HCT116 (cell line): ENCODE results near the gene SMG9. TPM values are rescaled to one million over a fixed set of nuclear protein-coding genes. Genes with fewer than 3 reads are reported as not detected.

Source experiments
- ATAC-seq: fragments of 200-7000 bp; cut with Tn5 transposase; 2 replicates; pipeline ENCODE4 v1.9.1; 2020; ENCODE audit warnings: mild to moderate bottlenecking, moderate library complexity
- BruUV-seq: library from RNA; stranded (reverse); fragments of 400-500 nt; replicated peaks from 2 replicates; lab custom pipeline; 2021; lab: Mats Ljungman, UMichigan
- CTCF ChIA-PET: fragments of 300-600 bp; sonication (Branson Sonifier 250); formaldehyde crosslinking; loops from one replicate; lab custom pipeline; 2021; ENCODE audit warnings: antibody characterized with exemption; lab: Charles Lee
- POLR2A ChIA-PET: fragments of 300-600, 350-600 bp; sonication (Branson Sonifier 250); formaldehyde crosslinking; loops from one replicate; lab custom pipeline; 2021; ENCODE audit warnings: antibody characterized with exemption; lab: Charles Lee
- RAD21 ChIA-PET, 2 experiments: fragments of 300-600 bp; sonication (Branson Sonifier 250); formaldehyde crosslinking; loops; one replicate each; lab custom pipeline; 2023; ENCODE audit warnings: low total read pairs in 2 of 2; ENCODE audit not compliant: uncharacterized antibody in 2 of 2, unreplicated experiment in 2 of 2, low non-redundant PET in 1 of 2; lab: Charles Lee
- DNase-seq: peaks from one replicate; pipeline ENCODE4 v3.0.0-alpha.2; 2010; ENCODE audit warnings: low read depth, low spot score
- H2AFZ ChIP-seq: fragments of 200-600 bp; shearing (Covaris generic), sonication (generic); 2 replicates; pipeline ENCODE4 v1.6.1; 2017; ENCODE audit warnings: low read depth, mixed run types, mixed read lengths, antibody characterized with exemption, low read length; ENCODE audit not compliant: poor library complexity, severe bottlenecking
- H3K27ac ChIP-seq: 2 replicates; pipeline ENCODE4 v1.5.1; 2012; ENCODE audit warnings: low read depth, low read length
- H3K27me3 ChIP-seq: fragments of 200-600 bp; sonication (generic); 2 replicates; pipeline ENCODE4 v1.6.1; 2016; ENCODE audit warnings: mixed run types, low read length, mixed read lengths; ENCODE audit not compliant: insufficient read depth
- H3K36me3 ChIP-seq, 2 experiments: fragments of 200-500 bp in 1 of 2; fragments of 200-600 bp in 1 of 2; sonication (Bioruptor generic) in 1 of 2; sonication (generic) in 1 of 2; 2 replicates each; pipeline versions ENCODE4 v1.5.1 to v1.6.1; 2014 to 2016; ENCODE audit warnings: low read length in 2 of 2, inconsistent platforms in 1 of 2, mixed read lengths in 1 of 2, mixed run types in 1 of 2; ENCODE audit not compliant: insufficient read depth in 2 of 2, control insufficient read depth in 1 of 2
- H3K4me1 ChIP-seq, 2 experiments: fragments of 200-600 bp in 1 of 2; sonication (generic) in 1 of 2; 2 replicates each; pipeline versions ENCODE4 v1.5.1 to v1.6.1; 2012 to 2017; ENCODE audit warnings: low read length in 2 of 2, inconsistent platforms in 1 of 2, mild to moderate bottlenecking in 1 of 2, mixed read lengths in 1 of 2, mixed run types in 1 of 2, moderate library complexity in 1 of 2; ENCODE audit not compliant: insufficient read depth in 2 of 2, control insufficient read depth in 1 of 2
- H3K4me2 ChIP-seq: fragments of 200-600 bp; sonication (generic); 2 replicates; pipeline ENCODE4 v1.6.1; 2017; ENCODE audit warnings: mixed run types, low read length, mixed read lengths
- H3K4me3 ChIP-seq, 2 experiments: fragments of 200-600 bp in 1 of 2; sonication (generic) in 1 of 2; replicated peaks in 1 of 2; 2 replicates each; pipeline ENCODE4 v1.5.1; 2011 to 2016; ENCODE audit warnings: low read length in 2 of 2, control low read depth in 1 of 2, low read depth in 1 of 2, mild to moderate bottlenecking in 1 of 2, mixed read lengths in 1 of 2, mixed run types in 1 of 2
- H3K79me2 ChIP-seq: fragments of 200-600 bp; sonication (generic); 2 replicates; pipeline ENCODE4 v1.6.1; 2017; ENCODE audit warnings: mild to moderate bottlenecking, mixed run types, low read length, moderate library complexity, mixed read lengths; ENCODE audit not compliant: insufficient read depth
- H3K9ac ChIP-seq: fragments of 200-600 bp; sonication (generic); 2 replicates; pipeline ENCODE4 v1.6.1; 2016; ENCODE audit warnings: low read length, mixed read lengths
- H3K9me2 ChIP-seq: fragments of 200-600 bp; sonication (generic), shearing (Covaris generic); 2 replicates; pipeline ENCODE4 v1.6.1; 2017; ENCODE audit warnings: mixed run types, mild to moderate bottlenecking, moderate library complexity; ENCODE audit not compliant: insufficient read depth
- H3K9me3 ChIP-seq, 2 experiments: fragments of 200-500 bp in 1 of 2; fragments of 200-600 bp in 1 of 2; sonication (Bioruptor generic) in 1 of 2; sonication (generic) in 1 of 2; 2 replicates each; pipeline ENCODE4 v1.6.1; 2014 to 2017; ENCODE audit warnings: low read length in 2 of 2, mixed read lengths in 2 of 2, inconsistent platforms in 1 of 2, low read depth in 1 of 2, mild to moderate bottlenecking in 1 of 2, mixed run types in 1 of 2, moderate library complexity in 1 of 2; ENCODE audit not compliant: control insufficient read depth in 1 of 2, insufficient read depth in 1 of 2
- H4K20me1 ChIP-seq: fragments of 200-600 bp; sonication (generic), shearing (Covaris generic); 2 replicates; pipeline ENCODE4 v1.6.1; 2017; ENCODE audit warnings: mixed run types, mild to moderate bottlenecking, moderate library complexity; ENCODE audit not compliant: insufficient read depth
- CBX3 ChIP-seq: IDR thresholded peaks from 2 replicates; pipeline ENCODE4 v1.6.1; 2012; ENCODE audit warnings: low read depth
- CEBPB ChIP-seq: IDR thresholded peaks from 2 replicates; pipeline ENCODE4 v1.6.1; 2012; ENCODE audit warnings: low read depth
- EGR1 ChIP-seq: IDR thresholded peaks from 2 replicates; pipeline ENCODE4 v1.6.1; 2012; ENCODE audit warnings: low read depth
- ELF1 ChIP-seq: IDR thresholded peaks from 2 replicates; pipeline ENCODE4 v1.6.1; 2012; ENCODE audit warnings: low read depth, borderline replicate concordance
- EZH2phosphoT487 ChIP-seq: fragments of 200-600 bp; IDR thresholded peaks from 2 replicates; pipeline ENCODE4 v1.6.1; 2018; ENCODE audit warnings: antibody characterized with exemption, borderline replicate concordance
- FOSL1 ChIP-seq: IDR thresholded peaks from 2 replicates; pipeline ENCODE4 v1.6.1; 2012; ENCODE audit warnings: low read depth
- JUND ChIP-seq: IDR thresholded peaks from 2 replicates; pipeline ENCODE4 v1.6.1; 2012
- POLR2A ChIP-seq: IDR thresholded peaks from 2 replicates; pipeline ENCODE4 v1.7.0; 2011; ENCODE audit warnings: borderline replicate concordance; ENCODE audit not compliant: insufficient read depth, insufficient read length; ENCODE audit errors: extremely low read depth
- POLR2AphosphoS5 ChIP-seq: IDR thresholded peaks from 2 replicates; pipeline ENCODE4 v1.6.1; 2011; ENCODE audit warnings: mild to moderate bottlenecking, low read depth, low read length, moderate library complexity
- RAD21 ChIP-seq: IDR thresholded peaks from 2 replicates; pipeline ENCODE4 v1.6.1; 2012; ENCODE audit warnings: low read depth, mild to moderate bottlenecking
- SIN3A ChIP-seq: IDR thresholded peaks from 2 replicates; pipeline ENCODE4 v1.6.1; 2012; ENCODE audit warnings: low read depth
- TCF7L2 ChIP-seq: IDR thresholded peaks from 2 replicates; pipeline ENCODE4 v1.7.0; 2011; ENCODE audit warnings: borderline replicate concordance, inconsistent platforms; ENCODE audit not compliant: insufficient read depth, insufficient read length; ENCODE audit errors: extremely low read depth
- YY1 ChIP-seq: IDR thresholded peaks from 2 replicates; pipeline ENCODE4 v1.6.1; 2011; ENCODE audit warnings: low read length, low read depth, moderate library complexity, mild to moderate bottlenecking; ENCODE audit not compliant: insufficient replicate concordance; ENCODE audit errors: extremely low read depth
- ZFX ChIP-seq: fragments of 450-650 bp; IDR thresholded peaks from 2 replicates; pipeline ENCODE4 v1.6.1; 2017
- ZNF274 ChIP-seq: fragments of 200-500 bp; sonication (Bioruptor generic); IDR thresholded peaks from 2 replicates; pipeline ENCODE4 v1.6.1; 2014; ENCODE audit warnings: mild to moderate bottlenecking, low read depth, low read length, inconsistent platforms
- intact Hi-C: fragments of 100-400 bp; cut with micrococcal nuclease; formaldehyde crosslinking; loops from 2 replicates; pipeline ENCODE4 v1.10.0; 2022
- total RNA-seq: library from RNA; stranded (reverse); gene quantifications from one replicate; pipeline ENCODE4 v1.2.1, GENCODE V29; 2021; ENCODE audit not compliant: unreplicated experiment
- TF ChIP-seq, protein P1 (sequence below): IDR thresholded peaks from 2 replicates; pipeline ENCODE4 v1.6.1; 2012; ENCODE audit warnings: low read depth

Gene SMG9
- total RNA-seq, 1 experiment from 2014 or later = 80.2 TPM

DNA sequence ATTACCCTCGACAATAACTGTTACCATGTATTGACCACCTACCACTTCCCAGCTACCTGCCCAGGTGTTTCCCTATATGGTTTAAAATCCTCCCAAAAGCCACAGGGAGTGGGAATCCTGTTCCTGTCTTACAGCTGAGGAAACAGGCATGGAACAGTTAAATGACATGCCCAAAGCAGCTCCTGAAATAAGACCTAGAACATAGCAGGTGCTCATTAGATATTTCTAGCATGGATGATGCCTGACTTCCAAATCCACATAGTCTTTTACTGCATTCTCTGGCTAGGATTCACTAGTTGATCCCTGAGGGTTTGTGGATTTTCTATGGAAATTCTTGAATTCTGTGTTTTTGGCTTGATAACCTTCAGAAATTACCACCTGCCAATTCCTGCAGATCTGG is 13.1 kb upstream of the SMG9 start:
- intact Hi-C loops = no loop called here

More for the DNA sequence above, 13.1 kb upstream of the SMG9 start:
- no peaks in the 10 kb centered on the region for H4K20me1 ChIP-seq
- POLR2A ChIA-PET = interaction anchor here (1.1 to 5.4 kb wide), 2 partner anchors 13 to 99 kb away, joined by 3 to 60 read pairs; partner anchors contain the start of gene SMG9
- peaks cover 10% of the 10 kb centered on the region; the same call in 1 of the 2 replicates for H3K79me2 ChIP-seq
- BruUV-seq = no TSS peak
- DNase-seq = no peak
- no peaks in the 10 kb centered on the region for H3K9me2 ChIP-seq
- RAD21 ChIA-PET = interaction anchor here in 1 of 2 experiments (0.6 kb wide), 1 partner anchor 243 kb away, joined by 3 read pairs; no protein-coding TSS in a partner anchor
- H3K36me3 ChIP-seq = peaks cover 31 to 56% of the 10 kb centered on the region in 2 experiments
- no peak overlapping the region for H3K4me3 ChIP-seq
- CTCF ChIA-PET = interaction anchor here (0.8 to 4.5 kb wide), 5 partner anchors 8 to 22 kb away, joined by 4 to 46 read pairs (median 5); partner anchors contain the start of genes KCNN4 and SMG9
- H3K27ac ChIP-seq = 0 out of 2 replicates have a peak overlapping the region, but pooled peaks have one; percentile 98
- TF ChIP-seq JUND (no peak), ZFX (no peak), FOSL1 (no peak), EZH2phosphoT487 (no peak), SIN3A (no peak), CEBPB (no peak), POLR2A (no peak), RAD21 (no peak), ELF1 (no peak), ZNF274 (no peak), YY1 (no peak), POLR2AphosphoS5 (no peak; the same call in 1 of the 2 replicates), EGR1 (no peak), TCF7L2 (no peak), CBX3 (no peak)
- TF ChIP-seq, protein P1, sequence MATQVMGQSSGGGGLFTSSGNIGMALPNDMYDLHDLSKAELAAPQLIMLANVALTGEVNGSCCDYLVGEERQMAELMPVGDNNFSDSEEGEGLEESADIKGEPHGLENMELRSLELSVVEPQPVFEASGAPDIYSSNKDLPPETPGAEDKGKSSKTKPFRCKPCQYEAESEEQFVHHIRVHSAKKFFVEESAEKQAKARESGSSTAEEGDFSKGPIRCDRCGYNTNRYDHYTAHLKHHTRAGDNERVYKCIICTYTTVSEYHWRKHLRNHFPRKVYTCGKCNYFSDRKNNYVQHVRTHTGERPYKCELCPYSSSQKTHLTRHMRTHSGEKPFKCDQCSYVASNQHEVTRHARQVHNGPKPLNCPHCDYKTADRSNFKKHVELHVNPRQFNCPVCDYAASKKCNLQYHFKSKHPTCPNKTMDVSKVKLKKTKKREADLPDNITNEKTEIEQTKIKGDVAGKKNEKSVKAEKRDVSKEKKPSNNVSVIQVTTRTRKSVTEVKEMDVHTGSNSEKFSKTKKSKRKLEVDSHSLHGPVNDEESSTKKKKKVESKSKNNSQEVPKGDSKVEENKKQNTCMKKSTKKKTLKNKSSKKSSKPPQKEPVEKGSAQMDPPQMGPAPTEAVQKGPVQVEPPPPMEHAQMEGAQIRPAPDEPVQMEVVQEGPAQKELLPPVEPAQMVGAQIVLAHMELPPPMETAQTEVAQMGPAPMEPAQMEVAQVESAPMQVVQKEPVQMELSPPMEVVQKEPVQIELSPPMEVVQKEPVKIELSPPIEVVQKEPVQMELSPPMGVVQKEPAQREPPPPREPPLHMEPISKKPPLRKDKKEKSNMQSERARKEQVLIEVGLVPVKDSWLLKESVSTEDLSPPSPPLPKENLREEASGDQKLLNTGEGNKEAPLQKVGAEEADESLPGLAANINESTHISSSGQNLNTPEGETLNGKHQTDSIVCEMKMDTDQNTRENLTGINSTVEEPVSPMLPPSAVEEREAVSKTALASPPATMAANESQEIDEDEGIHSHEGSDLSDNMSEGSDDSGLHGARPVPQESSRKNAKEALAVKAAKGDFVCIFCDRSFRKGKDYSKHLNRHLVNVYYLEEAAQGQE = no peak
- H3K4me2 ChIP-seq = no peak overlapping the region
- H3K27me3 ChIP-seq = no peaks in the 10 kb centered on the region
- H3K4me1 ChIP-seq = peaks cover 42 to 58% of the 10 kb centered on the region in 2 experiments
- ATAC-seq = no peak
- no peak overlapping the region for H3K9ac ChIP-seq
- no peaks in the 10 kb centered on the region for H3K9me3 ChIP-seq
- no peak overlapping the region for H2AFZ ChIP-seq
